Measurements from ENCODE around the gene SSX2IP. TPM values are rescaled to one million over a fixed set of nuclear protein-coding genes. Genes with fewer than 3 reads are reported as not detected.

SSX2IP gene
- total RNA-seq, 2 donors from 2014 or later: 4.1 to 10.7 TPM

GRCh38 chr1:84720221-84720780 is 30.0 kb upstream of the SSX2IP start:
- Mint-ChIP-seq H3K27ac (no peak overlapping the region), H3K36me3 (ENCODE audit: low read depth) (no peaks in the 10 kb centered on the region), H3K27me3 (no peaks in the 10 kb centered on the region), H3K4me3 (no peak overlapping the region), H3K4me1 (peaks cover 5% of the 10 kb centered on the region), H3K9me3 (no peaks in the 10 kb centered on the region)
- ATAC-seq (replicated peaks): no peak

- Mint-ChIP-seq H3K27ac (no peak overlapping the region), H3K4me1 (peaks cover 5% of the 10 kb centered on the region), H3K4me3 (no peak overlapping the region), H3K36me3 (ENCODE audit: low read depth) (no peaks in the 10 kb centered on the region), H3K27me3 (no peaks in the 10 kb centered on the region), H3K9me3 (no peaks in the 10 kb centered on the region)
- no peak for ATAC-seq (replicated peaks)
Measured at GRCh38 chr1:84719543-84720217, 29.4 kb upstream of the SSX2IP start.

- H3K4me3 Mint-ChIP-seq: no peak overlapping the region
- H3K27me3 Mint-ChIP-seq: no peaks in the 10 kb centered on the region
- no peaks in the 10 kb centered on the region for H3K36me3 Mint-ChIP-seq (ENCODE audit: low read depth)
- peak; percentile 74 for ATAC-seq (replicated peaks)
- H3K4me1 Mint-ChIP-seq: no peaks in the 10 kb centered on the region
- H3K9me3 Mint-ChIP-seq: no peaks in the 10 kb centered on the region
- H3K27ac Mint-ChIP-seq: no peak overlapping the region
Measured at GRCh38 chr1:84715342-84716019, 25.2 kb upstream of the SSX2IP start.

GRCh38 chr1:84712276-84712874 is 22.1 kb upstream of the SSX2IP start:
- no peak overlapping the region for H3K4me3 Mint-ChIP-seq
- no peaks in the 10 kb centered on the region for H3K4me1 Mint-ChIP-seq
- H3K36me3 Mint-ChIP-seq (ENCODE audit: low read depth): no peaks in the 10 kb centered on the region

GRCh38 chr1:84711869-84712268 is 21.6 kb upstream of the SSX2IP start:
- no peak overlapping the region for H3K27ac Mint-ChIP-seq
- ATAC-seq (replicated peaks): no peak
- H3K36me3 Mint-ChIP-seq (ENCODE audit: low read depth): no peaks in the 10 kb centered on the region
- no peaks in the 10 kb centered on the region for H3K9me3 Mint-ChIP-seq
- H3K4me1 Mint-ChIP-seq: no peaks in the 10 kb centered on the region
- no peak overlapping the region for H3K4me3 Mint-ChIP-seq
- H3K27me3 Mint-ChIP-seq: no peaks in the 10 kb centered on the region

More at GRCh38 chr1:84712276-84712874, 22.1 kb upstream of the SSX2IP start:
- H3K27ac Mint-ChIP-seq: no peak overlapping the region
- ATAC-seq (replicated peaks): no peak
- H3K27me3 Mint-ChIP-seq: no peaks in the 10 kb centered on the region
- H3K9me3 Mint-ChIP-seq: no peaks in the 10 kb centered on the region

- no peaks in the 10 kb centered on the region for H3K27me3 Mint-ChIP-seq
- no peaks in the 10 kb centered on the region for H3K9me3 Mint-ChIP-seq
- no peaks in the 10 kb centered on the region for H3K4me1 Mint-ChIP-seq
- ATAC-seq (replicated peaks): no peak
- H3K4me3 Mint-ChIP-seq: no peak overlapping the region
- no peak overlapping the region for H3K27ac Mint-ChIP-seq
- no peaks in the 10 kb centered on the region for H3K36me3 Mint-ChIP-seq (ENCODE audit: low read depth)
Measured at GRCh38 chr1:84711121-84711520, 20.9 kb upstream of the SSX2IP start.

GRCh38 chr1:84709131-84709530 is 18.9 kb upstream of the SSX2IP start:
- Mint-ChIP-seq H3K27ac (no peak overlapping the region), H3K9me3 (no peaks in the 10 kb centered on the region), H3K4me1 (no peaks in the 10 kb centered on the region), H3K36me3 (ENCODE audit: low read depth) (no peaks in the 10 kb centered on the region), H3K4me3 (no peak overlapping the region), H3K27me3 (no peaks in the 10 kb centered on the region)
- no peak for ATAC-seq (replicated peaks)

- Mint-ChIP-seq H3K4me3 (no peak overlapping the region), H3K27me3 (peaks cover under 1% of the 10 kb centered on the region), H3K9me3 (no peaks in the 10 kb centered on the region), H3K27ac (no peak overlapping the region), H3K4me1 (no peaks in the 10 kb centered on the region), H3K36me3 (ENCODE audit: low read depth) (no peaks in the 10 kb centered on the region)
- no peak for ATAC-seq (replicated peaks)
Measured at GRCh38 chr1:84708031-84708430, 17.8 kb upstream of the SSX2IP start.

- no peak for ATAC-seq (replicated peaks)
- Mint-ChIP-seq H3K27me3 (peaks cover 10% of the 10 kb centered on the region), H3K27ac (no peak overlapping the region), H3K4me3 (no peak overlapping the region), H3K4me1 (no peaks in the 10 kb centered on the region), H3K36me3 (ENCODE audit: low read depth) (no peaks in the 10 kb centered on the region), H3K9me3 (no peaks in the 10 kb centered on the region)
Measured at GRCh38 chr1:84705513-84705912, 15.3 kb upstream of the SSX2IP start.

GRCh38 chr1:84704872-84705417 is 14.7 kb upstream of the SSX2IP start:
- Mint-ChIP-seq H3K9me3 (no peaks in the 10 kb centered on the region), H3K27ac (no peak overlapping the region), H3K4me3 (no peak overlapping the region), H3K36me3 (ENCODE audit: low read depth) (no peaks in the 10 kb centered on the region), H3K4me1 (no peaks in the 10 kb centered on the region), H3K27me3 (peaks cover 10% of the 10 kb centered on the region)
- no peak for ATAC-seq (replicated peaks)

- Mint-ChIP-seq H3K36me3 (ENCODE audit: low read depth) (no peaks in the 10 kb centered on the region), H3K4me1 (peaks cover 3% of the 10 kb centered on the region), H3K4me3 (no peak overlapping the region), H3K27me3 (peaks cover 10% of the 10 kb centered on the region), H3K27ac (no peak overlapping the region), H3K9me3 (no peaks in the 10 kb centered on the region)
- ATAC-seq (replicated peaks): no peak
Measured at GRCh38 chr1:84703431-84703830, 13.2 kb upstream of the SSX2IP start.

GRCh38 chr1:84702143-84702542 is 11.9 kb upstream of the SSX2IP start:
- ATAC-seq (replicated peaks): no peak
- no peak overlapping the region for H3K27ac Mint-ChIP-seq
- no peaks in the 10 kb centered on the region for H3K9me3 Mint-ChIP-seq
- peaks cover 3% of the 10 kb centered on the region for H3K4me1 Mint-ChIP-seq
- H3K27me3 Mint-ChIP-seq: peaks cover 10% of the 10 kb centered on the region
- no peak overlapping the region for H3K4me3 Mint-ChIP-seq
- no peaks in the 10 kb centered on the region for H3K36me3 Mint-ChIP-seq (ENCODE audit: low read depth)

GRCh38 chr1:84701376-84701775 is 11.1 kb upstream of the SSX2IP start:
- H3K36me3 Mint-ChIP-seq (ENCODE audit: low read depth): no peaks in the 10 kb centered on the region
- peaks cover 3% of the 10 kb centered on the region for H3K4me1 Mint-ChIP-seq
- H3K27me3 Mint-ChIP-seq: peaks cover 10% of the 10 kb centered on the region
- no peak overlapping the region for H3K27ac Mint-ChIP-seq
- H3K9me3 Mint-ChIP-seq: no peaks in the 10 kb centered on the region
- no peak overlapping the region for H3K4me3 Mint-ChIP-seq
- no peak for ATAC-seq (replicated peaks)

- H3K36me3 Mint-ChIP-seq (ENCODE audit: low read depth): no peaks in the 10 kb centered on the region
- no peak overlapping the region for H3K4me3 Mint-ChIP-seq
- no peaks in the 10 kb centered on the region for H3K9me3 Mint-ChIP-seq
- H3K27me3 Mint-ChIP-seq: peaks cover 10% of the 10 kb centered on the region
- H3K27ac Mint-ChIP-seq: no peak overlapping the region
- ATAC-seq (replicated peaks): no peak
- H3K4me1 Mint-ChIP-seq: peaks cover 3% of the 10 kb centered on the region
Measured at GRCh38 chr1:84700070-84700469, 9.8 kb upstream of the SSX2IP start.
